HG03521 (cell line): Measurements from ENCODE around the gene SMARCC1.

Source experiments
- ATAC-seq: cut with Tn5 transposase; IDR thresholded peaks from one replicate; pipeline ENCODE4 v1.9.1; 2021; ENCODE audit warnings: mild to moderate bottlenecking, moderate library complexity; ENCODE audit not compliant: unreplicated experiment

The SMARCC1 gene

DNA sequence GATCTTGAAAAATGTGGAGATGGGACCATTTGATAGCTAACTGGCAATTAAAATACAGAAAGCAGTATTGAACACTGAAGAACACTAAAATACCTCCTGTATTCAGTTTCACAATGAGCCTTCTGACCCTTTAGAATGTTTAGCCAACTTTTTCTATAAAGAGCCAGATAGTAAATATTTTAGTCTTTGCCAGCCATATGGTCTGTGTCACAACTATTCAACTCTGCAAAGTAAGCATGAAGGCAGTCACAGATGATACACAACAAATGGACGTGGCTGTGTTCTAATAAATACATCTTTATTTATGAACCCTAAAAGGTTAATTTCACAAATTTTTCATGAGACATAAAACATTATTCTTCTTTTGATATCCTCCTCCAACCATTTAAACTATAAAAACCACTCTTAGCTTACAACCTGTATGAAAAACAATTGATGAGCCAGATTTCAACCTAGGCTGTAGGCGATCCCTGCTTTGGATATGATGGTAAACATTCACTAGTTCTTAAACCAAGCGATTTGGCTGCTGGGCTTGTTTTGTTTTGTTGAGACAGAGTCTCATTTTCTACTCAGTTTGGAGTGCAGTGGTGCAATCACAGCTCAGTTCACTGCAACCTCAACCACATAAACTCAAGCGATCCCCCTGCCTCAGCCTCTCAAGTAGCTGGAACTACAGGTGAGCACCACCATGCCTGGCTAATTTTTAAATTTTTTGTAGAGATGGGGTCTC is 189.5 kb downstream of the SMARCC1 start:
- no peak for ATAC-seq

DNA sequence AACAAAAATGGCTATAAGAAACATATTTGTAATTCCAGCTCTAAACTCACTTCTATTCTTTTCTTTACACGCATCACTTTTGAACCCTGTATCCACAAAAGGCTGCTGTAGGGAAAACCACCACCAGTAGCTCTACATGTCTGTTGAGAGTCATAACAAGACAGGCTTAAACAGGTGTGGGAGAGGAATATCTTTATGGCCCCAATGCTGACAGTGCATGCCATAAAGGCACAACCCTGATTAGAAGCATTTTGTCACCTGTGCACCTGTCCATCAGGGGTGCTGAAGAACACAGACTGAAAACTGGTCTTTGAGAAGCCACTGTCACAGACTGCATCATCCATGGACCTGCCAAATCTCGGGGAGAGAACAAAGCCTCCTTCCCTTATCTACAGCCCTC is 191.5 kb downstream of the SMARCC1 start:
- ATAC-seq = no peak

- no peak for ATAC-seq
These were observed 193.1 kb downstream of the SMARCC1 start for GRCh38 chr3:47588587-47588986.

DNA sequence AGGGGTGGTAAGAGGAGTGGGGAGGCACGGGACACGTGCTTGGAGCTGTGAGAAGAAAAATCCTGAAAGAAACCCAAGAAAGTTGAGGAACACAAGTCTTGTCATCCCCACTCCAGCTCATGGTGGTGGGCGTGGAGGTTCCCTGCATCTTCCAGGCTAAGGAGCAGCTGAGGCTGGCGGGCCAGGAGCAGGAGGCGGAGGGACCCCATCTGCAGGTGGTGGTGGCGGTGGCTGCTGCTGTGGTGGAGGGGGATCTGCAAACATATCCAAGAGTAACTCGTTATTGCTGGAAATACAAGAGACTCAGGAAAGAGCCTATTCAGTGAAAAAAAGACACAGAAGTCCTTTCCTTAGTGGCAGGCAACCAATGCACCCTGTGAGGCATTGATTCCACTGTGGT is 193.6 kb downstream of the SMARCC1 start:
- no peak for ATAC-seq

- ATAC-seq = no peak
These were observed 194.9 kb downstream of the SMARCC1 start for GRCh38 chr3:47586746-47587145.

DNA sequence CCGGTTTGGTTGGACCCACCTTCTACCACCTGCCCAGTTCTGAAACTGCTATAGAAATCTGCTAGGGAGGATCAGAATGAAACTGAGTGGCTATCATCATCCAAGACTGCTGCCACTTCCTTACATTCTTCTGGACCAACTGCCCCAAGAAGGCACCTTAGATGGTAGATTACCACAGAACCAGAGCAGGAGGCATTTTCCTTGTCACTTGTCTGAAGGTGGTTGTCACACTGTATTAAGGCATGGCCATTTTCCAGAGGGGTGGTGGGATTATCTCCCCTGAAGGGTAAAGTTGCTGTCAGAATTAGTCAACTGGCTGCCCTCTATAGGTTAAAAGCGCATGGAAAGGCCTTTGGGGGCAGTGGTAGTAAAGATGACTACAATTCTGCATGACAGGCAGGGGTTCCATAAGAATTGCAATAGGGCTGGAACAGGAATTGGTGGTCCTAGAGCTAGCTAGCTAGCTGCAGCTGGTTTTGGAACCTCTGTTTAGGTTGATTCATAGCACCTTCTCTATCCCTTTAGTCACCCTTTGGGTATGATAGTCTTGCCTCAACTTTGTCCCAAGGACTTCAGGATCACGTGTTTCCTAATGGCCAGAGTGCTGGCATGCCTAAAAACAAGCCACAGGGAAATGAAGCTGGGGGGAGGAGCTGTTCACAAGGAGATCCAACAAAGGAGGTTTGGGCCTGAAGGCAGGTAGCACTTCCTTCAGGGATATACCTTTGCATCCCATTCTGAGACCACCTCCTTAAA is 198.2 kb downstream of the SMARCC1 start:
- no peak for ATAC-seq

GRCh38 chr3:47581835-47582234 is 199.9 kb downstream of the SMARCC1 start:
- no peak for ATAC-seq

DNA sequence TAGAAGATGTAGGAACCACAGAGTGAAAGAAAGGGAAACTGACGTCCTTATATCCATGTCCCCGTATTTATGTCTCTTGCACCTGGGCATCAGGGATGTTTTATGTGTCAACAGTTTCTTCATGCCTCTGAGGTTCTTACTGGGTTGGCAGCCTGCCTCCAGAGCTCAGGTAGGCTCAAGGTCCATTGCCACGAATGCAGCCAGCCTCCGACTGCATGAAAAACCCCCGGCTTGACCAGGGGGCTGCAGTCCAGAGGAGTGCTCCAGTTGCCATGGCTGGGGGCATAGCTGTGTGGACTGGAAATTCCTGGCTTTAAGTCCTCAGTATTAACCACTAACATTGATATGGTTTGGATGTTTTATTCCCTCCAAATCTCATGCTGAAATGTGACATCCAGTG is 200.3 kb downstream of the SMARCC1 start:
- no peak for ATAC-seq

GRCh38 chr3:47580481-47580880 is 201.2 kb downstream of the SMARCC1 start:
- no peak for ATAC-seq

- no peak for ATAC-seq
These were observed 201.8 kb downstream of the SMARCC1 start for GRCh38 chr3:47579875-47580274.

GRCh38 chr3:47578691-47579632 is 202.7 kb downstream of the SMARCC1 start, which contains the start of gene CSPG5:
Gene CSPG5 (minus strand): TSS chr3:47578865. CDS start chr3:47578693, 172 bp downstream.
- ATAC-seq = no peak

DNA sequence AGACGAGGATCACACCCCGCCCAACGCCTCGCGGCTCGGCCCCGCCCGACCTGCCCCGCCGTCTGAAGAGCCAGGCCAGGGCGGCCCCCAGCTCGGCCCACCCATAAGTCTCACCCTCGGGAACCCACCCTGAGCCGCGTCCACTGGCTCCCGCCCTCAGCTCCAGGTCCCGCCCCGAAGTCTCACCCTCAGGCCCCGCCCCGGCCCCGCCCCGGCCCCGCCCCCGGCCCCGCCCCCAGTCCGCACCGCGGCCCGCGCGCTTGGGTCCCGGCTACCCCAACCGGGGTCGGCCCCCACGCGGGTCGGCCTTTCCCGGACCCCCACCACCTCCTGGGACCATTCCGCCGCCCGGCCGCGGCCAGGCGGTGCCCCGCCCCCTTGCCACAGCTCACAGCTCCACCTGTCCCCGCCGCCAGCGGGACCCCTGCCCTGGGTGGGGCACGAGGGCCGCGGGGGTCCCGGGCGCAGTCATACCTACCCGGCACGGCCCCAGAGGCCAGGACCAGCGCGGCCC is 203.5 kb downstream of the SMARCC1 start:
- ATAC-seq = no peak

GRCh38 chr3:47577583-47578118 is 204.0 kb downstream of the SMARCC1 start:
- ATAC-seq = no peak

- no peak for ATAC-seq
These were observed 208.2 kb downstream of the SMARCC1 start for GRCh38 chr3:47573190-47574172.

- no peak for ATAC-seq
These were observed 210.1 kb downstream of the SMARCC1 start for GRCh38 chr3:47571391-47572175.

GRCh38 chr3:47568901-47569300 is 212.8 kb downstream of the SMARCC1 start:
- ATAC-seq = no peak

DNA sequence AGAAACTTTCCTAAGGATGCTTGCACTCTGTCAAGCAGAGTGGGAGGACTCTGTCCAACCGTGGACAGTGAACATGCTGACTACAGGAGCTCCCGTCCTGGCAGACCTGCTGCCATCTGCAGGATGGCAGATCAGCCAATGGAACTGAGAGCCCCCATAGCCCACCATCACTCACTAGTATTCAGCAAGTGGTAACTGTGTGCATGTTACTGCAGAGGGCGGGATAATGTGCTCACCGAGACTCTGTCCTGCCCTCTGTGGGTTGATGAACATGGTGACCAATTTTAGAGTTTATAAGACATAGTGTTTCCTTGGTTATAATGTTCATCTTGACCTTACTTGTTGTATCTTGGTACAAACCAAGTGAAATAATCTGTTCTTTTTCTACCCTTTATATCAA is 214.5 kb downstream of the SMARCC1 start:
- no peak for ATAC-seq

- no peak for ATAC-seq
These were observed 215.0 kb downstream of the SMARCC1 start for GRCh38 chr3:47566667-47567066.
